GM20431 (cell line): ENCODE measurements around the gene CTDNEP1.

Experiments
- in situ Hi-C: fragments of 300-500 bp; cut with MseI, MboI; formaldehyde crosslinking; loops from one replicate; pipeline ENCODE4 v1.15.0; 2020; ENCODE audit warnings: low sequenced_read_pairs; ENCODE audit not compliant: unreplicated experiment

CTDNEP1 gene

DNA sequence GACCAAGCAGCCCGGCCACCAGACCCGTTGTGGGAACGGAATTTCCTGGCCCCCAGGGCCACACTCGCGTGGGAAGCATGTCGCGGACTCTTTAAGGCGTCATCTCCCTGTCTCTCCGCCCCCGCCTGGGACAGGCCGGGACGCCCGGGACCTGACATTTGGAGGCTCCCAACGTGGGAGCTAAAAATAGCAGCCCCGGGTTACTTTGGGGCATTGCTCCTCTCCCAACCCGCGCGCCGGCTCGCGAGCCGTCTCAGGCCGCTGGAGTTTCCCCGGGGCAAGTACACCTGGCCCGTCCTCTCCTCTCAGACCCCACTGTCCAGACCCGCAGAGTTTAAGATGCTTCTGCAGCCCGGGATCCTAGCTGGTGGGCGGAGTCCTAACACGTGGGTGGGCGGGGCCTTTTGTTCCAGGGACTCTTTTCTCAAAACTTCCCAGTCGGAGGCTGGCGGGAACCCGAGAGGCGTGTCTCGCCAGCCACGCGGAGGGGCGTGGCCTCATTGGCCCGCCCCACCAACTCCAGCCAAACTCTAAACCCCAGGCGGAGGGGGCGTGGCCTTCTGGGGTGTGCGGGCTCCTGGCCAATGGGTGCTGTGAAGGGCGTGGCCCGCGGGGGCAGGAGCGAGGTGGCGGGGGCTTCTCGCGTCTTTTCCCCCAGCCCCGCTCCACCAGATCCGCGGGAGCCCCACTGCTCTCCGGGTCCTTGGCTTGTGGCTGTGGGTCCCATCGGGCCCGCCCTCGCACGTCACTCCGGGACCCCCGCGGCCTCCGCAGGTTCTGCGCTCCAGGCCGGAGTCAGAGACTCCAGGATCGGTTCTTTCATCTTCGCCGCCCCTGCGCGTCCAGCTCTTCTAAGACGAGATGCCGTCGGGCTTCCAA is 29.8 kb upstream of the CTDNEP1 start, which contains the start of gene SLC2A4:
Gene SLC2A4, plus strand, starts transcription at position 645 of the 879 bp plus-strand sequence. Its CDS starts 217 bp downstream, at position 862.
- in situ Hi-C loops, result loop anchor here (25.0 kb wide), 1 partner anchor 219 kb away; no protein-coding TSS in a partner anchor

DNA sequence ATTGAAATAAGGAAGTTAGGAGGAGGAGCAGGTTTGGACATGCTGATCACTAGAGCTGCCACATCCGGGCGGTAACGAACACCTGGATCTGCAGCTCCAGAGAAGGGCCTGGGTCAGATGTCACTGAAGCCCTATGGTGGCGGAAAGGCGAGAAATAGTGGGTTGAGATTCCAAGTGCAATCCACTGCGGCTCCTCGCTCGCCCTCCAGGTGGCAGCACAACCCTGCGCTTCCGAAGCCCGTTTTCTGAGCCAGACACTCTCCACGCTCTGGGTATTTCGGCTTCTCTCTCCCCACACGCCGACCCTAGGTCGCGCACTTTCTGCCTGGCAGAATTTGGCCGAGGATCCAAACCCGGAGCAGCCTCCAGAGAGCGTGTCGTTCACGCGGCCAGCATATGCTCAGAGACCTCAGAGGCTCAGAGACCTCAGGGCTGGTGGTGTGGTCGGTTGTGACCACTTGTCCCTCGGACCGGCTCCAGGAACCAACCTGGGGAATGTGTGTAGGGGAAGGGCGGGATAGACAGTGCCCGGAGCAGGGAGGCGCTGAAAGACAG is 29.1 kb upstream of the CTDNEP1 start:
- in situ Hi-C loops, result loop anchor here (25.0 kb wide), 1 partner anchor 218 kb away; no protein-coding TSS in a partner anchor

DNA sequence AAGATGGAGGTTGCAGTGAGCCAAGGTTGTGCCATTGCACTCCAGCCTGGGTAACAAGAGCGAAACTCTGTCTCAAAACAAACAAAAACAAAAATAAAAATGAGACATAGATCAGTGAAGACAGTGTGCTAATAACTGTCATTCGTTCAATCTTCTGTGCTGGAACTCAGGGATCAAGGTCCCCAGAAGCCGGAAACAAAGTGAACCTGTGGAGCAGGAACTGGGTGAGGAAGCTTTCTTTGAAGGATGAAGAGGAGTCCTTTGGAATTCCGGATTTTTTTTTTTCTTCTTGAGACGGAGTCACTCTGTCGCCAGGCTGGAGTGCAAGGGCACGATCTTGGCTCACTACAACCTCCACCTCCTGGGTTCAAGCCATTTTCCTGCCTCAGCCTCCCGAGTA is 27.9 kb upstream of the CTDNEP1 start:
- in situ Hi-C loops, result loop anchor here (25.0 kb wide), 1 partner anchor 217 kb away; no protein-coding TSS in a partner anchor

DNA sequence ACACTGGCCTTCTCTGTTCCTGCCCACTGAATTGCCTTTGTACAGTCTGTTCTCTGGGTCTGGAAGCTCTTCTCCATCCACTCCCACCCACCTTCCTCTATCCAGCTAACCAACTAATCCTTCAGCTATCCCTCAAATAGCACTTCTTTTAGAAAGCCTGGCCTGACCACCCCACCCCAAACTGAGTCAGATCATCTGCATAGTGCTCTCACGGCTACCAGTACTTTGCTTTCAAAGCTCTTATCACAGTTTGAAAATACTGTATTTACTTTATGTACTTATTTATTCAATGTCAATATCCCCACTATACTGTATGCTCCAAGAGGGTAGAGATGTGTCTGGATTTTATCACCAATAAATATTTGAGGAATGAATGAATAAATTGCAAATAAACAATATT is 15.2 kb upstream of the CTDNEP1 start:
- in situ Hi-C loops, result no loop called here

DNA sequence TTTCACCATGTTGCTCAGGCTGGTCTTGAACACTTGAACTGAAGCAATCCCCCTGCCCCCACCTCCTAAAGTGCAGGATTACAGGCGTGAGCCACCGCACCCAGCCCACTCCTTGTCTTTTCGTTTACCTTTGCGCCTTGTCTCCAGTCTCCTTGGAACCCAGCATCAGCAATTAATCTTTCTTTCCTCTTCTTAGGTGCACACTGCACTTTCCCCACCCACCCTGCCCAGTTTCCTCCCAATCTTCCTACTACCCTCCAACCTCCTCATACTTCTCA is 12.2 kb upstream of the CTDNEP1 start:
- in situ Hi-C loops, result no loop called here

DNA sequence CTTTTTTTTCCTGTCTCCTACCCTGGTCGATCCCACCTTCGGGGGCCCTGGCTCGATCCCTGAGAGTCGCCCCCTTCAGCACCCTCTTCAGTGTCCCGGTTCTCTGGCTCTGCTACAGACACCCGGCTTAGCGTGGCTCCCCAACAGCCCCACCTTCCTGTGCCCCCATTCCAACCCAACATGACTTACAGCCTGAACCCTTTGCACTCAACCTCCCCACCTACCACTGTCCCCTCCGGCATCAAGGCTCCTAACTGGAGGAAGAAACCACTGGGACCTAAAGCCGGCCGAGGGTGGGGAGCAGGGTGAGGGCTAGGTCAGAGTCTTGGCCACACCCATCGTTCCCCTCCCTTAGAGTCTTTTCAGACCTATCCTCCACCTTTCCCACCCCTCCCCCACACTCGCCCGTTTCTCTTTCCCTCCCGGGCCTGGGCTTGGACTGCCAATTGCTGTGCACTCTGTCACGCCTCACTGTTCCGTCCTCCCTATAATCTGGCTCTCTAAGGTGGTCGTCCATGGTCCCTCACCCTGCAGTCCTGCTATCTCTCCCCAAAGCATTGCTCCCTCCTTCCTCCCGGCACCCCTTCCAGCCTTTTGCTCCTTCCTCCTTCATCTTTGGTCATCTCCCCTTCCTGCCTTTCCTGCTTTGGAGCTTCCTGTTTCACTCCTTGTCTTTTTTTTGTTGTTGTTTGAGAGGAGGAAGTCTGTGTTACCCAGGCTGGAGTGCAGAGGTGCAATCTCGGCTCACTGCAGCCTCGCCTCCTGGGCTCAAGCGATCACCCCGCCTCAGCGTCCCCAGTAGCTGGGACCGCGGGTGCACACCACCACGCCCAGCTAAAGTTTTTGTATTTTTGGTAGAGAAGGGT is 11.6 kb upstream of the CTDNEP1 start:
- in situ Hi-C loops, result no loop called here

DNA sequence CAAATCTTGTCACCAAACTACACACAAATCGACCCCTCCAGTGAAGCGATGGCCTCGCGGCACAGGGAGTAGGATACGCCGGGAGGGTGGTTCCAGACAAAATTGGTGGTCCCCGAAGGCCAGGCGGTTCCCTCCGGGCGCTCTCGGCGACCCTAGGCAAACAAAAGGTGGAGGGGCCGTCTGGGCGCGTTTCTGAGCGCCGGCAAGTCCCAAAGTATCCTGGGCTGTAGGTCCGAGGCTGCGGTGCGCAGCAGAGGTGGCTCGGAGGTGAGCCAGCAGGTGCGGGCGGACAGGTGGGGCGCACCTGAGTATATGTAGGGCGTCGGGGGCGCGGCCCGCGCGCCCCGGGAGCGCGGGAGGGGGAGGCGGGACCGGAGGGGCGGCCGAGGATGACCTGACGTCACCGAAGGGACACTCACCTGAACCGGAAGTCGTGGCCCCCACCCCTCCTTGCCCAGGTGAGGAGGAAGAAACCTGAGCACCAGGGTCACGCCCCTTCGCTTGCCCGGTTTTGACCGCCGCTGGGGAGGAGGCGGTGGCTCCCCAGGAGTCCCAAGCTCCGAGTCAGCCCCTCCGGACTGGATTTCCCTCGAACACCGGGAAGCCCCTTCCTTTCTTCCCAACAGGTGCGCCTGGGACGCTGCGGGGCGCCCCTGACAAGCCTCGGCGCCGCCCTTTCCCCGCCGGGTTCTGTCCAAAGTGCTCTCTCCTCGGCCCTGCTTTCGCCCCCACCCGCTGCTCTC is 10.8 kb upstream of the CTDNEP1 start, which contains the start of gene CLDN7:
Gene CLDN7, minus strand, starts transcription at position 287 of the 743 bp plus-strand sequence. CDS start 435 bp downstream, outside the sequence.
- in situ Hi-C loops, result no loop called here

DNA sequence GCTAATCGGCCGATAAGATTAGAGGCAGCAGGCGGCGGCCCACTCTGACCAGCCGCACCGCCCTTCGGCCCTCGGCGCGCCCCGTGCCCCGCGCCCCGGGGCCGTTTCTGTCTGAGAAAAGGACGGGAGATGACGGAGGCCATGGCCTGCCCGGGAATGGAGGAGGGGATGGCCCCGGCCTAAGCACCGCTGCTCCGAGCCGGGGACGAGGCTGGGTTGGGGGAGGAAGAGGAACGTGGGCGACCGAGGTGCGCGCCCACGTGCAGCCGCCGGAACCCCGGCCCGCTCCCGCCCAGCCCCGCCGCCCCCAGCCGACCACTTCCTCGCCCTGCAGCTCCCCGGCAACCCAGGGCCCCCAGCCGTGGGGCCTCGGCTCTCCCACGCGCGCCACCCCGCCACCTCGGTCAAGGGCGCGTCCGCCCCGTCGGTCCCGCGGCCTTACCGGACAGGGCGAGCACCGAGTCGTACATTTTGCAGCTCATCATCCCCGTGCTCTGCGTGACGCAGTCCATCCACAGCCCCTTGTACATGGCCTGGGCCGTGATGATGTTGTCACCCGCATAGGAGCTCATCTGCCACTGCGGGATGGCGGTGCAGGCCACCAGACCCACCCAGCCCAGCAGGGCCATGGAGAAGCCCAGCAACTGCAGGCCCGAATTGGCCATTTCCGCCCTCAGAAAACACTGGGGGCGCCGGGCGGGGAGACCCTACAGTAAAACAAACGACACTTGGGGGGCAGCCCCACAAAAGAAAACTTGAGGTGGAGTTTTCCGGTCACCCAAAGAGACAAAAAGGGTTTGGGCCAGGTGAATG is 10.1 kb upstream of the CTDNEP1 start:
- in situ Hi-C loops, result no loop called here

DNA sequence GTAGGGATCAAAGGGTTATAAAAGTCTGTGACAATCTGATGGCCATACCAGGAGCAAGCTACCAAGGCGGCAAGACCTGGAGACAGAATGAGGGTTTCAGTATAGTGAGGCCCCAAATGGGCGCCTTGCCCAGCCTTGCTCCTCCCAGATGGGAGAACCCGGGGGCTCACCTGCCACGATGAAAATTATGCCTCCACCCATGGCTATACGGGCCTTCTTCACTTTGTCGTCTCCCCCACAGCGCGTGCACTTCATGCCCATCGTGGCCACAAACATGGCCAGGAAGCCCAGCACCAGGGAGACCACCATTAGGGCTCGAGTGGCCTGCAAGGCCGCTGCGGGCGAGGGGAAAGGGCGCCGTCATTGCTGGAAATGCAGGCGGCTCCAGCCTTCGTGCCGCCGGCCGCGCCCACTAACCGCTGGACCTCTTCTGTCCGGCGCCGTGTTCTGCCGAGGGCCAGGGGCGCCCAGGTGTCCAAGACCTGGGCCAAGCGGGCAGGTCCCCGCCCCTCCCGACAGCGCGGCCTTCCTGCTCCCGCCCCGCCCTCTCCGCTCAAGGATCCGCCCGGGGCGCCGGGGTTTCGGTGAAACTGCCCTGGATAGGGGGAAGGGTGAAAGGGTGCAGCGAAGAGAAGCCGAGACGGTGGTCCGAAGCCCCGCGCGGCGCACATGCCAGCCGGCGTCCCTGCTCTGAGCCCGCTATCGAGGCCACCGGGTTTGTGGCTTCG is 9.3 kb upstream of the CTDNEP1 start:
- in situ Hi-C loops, result no loop called here

DNA sequence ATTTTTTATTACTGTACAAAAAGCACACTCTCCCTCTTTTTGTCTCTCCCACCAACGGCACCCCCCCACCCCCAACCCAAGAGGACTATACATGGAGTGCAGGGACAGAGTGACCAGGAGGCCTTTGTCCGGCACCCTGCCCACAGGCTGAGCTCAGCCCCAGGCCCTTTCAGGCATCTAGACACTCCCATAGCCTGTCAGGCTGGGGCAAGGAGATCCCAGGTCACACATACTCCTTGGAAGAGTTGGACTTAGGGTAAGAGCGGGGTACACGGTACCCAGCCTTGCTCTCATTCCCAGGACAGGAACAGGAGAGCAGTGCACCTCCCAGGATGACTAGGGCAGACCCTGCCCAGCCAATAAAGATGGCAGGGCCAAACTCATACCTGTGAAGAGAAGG is 8.6 kb upstream of the CTDNEP1 start:
- in situ Hi-C loops, result no loop called here

DNA sequence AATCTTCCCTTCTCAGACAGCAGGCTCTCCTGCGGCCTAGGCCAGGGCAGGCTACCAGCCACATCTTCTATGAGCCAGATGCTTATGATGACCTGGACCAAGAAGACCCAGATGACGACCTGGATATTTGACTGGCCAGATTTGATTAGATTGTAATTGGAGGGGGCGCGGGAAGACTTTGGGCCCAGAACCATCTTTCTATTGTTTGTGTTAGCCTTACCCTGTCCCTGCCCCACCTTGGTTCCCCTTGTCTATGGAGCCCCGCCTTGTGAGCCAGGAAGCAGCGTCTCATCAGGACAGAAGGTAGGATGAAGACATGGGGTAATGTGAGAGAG is 8.0 kb upstream of the CTDNEP1 start:
- in situ Hi-C loops, result no loop called here

DNA sequence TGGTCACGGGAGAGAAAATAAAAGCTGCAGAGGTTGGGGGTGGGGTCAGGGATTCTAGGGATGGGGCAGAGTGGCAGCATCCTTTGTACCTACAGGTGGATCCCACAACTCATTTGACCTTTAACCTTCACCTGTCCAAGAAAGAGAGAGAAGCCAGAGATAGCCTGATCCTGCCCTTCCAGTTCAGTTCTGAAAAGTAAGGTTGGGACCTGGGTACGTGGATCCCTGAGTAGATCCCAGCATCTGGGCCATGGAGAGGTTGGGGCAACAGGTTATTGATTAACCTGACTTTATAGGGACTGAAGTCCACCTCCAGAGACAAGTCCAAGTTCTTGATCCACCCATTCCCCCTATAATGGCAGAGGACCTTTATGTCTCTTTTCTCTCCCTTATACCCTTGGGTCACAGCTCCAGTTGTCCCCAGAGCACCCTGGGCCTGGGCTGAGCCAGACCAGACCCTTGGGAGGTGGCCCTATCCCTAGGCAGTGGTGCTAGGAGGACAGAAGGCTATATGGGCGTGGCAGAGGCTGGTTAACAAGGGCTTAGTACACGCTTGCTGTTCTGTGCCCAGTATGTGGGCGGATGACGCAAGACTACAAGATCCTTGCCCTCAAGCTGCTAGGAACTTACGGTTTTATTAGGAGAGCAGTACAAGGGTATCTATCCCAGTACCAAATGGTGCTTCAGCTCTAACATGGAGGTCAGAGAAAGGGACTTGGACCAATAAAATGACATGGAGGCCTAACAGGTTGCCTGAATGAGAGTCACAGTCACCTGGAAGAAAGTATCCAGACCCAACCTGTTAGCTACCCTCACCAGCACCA is 7.4 kb upstream of the CTDNEP1 start:
- in situ Hi-C loops, result no loop called here

DNA sequence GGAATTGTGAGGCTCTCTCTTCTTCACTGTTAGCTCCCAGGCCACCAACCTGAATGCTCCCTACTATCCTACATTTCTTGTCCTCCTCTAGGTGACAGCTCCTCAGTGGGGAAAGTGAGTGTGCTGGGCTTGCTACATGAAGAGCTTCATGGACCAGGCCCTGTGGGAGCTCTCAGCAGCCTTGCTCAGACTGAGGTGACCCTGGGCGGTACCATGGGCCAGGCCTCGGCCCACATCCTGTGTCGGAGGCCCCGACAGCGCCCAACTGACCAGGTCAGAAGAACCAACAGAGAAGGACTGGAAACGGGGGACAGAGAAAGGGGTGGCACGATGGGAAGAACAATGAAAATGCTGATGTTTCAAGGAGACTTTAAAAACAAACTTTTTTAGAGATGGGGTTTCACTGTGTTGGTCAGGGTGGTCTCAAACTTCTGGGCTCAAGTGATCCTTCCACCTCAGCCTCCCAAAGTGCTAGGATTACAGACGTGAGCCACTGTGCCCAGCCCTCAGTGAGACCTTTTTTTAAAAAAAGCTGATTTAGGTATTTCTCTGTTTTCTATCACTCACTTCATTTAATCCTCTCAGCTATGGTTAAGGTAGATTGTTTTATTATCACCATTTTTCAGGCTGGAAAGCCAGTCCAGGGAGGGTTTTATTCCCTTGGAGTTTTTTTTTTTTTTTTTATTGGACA is 5.4 kb upstream of the CTDNEP1 start:
- in situ Hi-C loops, result no loop called here

DNA sequence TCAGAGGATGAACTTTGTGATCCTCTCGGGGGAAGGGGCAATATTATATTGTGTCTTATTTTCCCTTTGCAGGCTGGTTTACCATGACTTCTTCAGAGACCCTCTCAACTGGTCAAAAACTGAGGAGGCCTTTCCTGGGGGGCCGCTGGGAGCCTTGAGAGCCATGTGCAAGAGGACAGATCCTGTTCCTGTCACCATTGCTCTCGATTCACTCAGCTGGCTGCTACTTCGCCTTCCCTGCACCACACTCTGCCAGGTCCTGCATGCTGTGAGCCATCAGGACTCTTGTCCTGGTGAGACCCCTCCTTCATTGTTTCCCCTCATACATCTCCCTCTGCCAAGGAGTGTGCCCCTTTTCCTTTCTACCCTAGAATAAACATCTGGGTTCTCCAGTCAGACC is 3.0 kb upstream of the CTDNEP1 start:
- in situ Hi-C loops, result no loop called here

DNA sequence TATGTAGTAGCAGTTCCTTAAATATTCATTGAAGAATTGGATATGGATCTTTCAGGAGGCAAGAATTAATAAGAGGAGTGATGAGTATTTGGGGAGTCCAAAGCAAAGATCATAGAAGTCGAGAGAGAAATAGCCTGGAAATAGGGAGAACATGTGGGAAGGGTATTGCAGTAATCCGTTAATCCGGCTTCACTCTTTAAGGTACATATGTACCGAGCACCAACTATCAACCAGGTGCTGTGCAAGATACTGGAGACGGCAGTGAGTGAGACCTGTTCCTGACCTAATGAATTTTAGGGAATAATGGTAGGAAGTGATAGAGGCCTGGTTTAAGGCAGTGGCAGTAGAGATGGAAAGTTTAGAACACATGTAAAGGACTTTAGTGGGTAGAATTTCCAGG is 1.5 kb upstream of the CTDNEP1 start:
- in situ Hi-C loops, result no loop called here

DNA sequence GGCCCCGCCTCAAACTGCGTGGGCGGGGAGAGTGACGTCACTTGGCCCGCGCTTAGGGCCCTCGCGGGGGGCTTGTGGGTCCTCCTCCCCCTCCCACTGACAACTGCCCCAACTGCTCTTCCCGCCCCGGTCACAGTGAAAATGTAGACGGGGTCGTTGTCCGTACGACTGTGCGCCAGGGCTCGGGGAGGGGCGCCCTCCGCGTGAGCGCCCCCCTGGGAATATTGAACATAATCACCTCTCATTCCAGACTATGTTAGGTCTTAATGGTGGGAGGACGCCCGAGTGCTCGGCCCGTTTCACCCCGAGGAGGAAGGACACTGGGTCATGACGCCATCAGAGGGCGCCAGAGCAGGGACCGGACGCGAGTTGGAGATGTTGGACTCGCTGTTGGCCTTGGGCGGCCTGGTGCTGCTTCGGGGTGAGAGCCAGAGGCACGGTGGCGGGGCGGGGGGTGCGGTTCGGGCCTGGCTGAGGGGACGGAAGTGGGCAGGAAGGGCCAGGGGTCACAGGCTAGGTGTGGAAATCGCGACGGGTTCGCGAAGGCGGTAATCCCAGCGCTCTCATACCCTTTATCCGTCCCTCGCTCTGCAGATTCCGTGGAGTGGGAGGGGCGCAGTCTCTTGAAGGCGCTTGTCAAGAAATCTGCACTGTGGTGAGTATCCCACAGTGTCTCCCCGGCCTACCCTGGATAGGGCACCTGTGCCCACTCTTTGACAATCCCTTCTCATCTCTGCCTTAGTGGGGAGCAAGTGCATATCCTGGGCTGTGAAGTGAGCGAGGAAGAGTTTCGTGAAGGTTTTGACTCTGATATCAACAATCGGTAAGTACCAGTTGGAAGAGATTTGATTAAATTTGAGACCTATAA is 876 bp upstream of the CTDNEP1 start, which contains the start of gene ELP5:
Gene ELP5, plus strand, starts transcription at position 40 of the 868 bp plus-strand sequence. Its CDS starts 336 bp downstream, at position 376.
- in situ Hi-C loops, result no loop called here
